ENCODE data around the gene INIP.

INIP gene

GRCh38 chr9:112669326-112669725 lies 48.6 kb downstream of the INIP start:
- DNase-seq = no peak

GRCh38 chr9:112665347-112665746 lies 52.6 kb downstream of the INIP start:
- no peak for DNase-seq

GRCh38 chr9:112664531-112664930 lies 53.4 kb downstream of the INIP start:
- DNase-seq = no peak

GRCh38 chr9:112663681-112664080 lies 54.2 kb downstream of the INIP start:
- no peak for DNase-seq

- DNase-seq = no peak
These were observed 58.0 kb downstream of the INIP start for GRCh38 chr9:112659906-112660305.

GRCh38 chr9:112655668-112656067 lies 62.2 kb downstream of the INIP start:
- no peak for DNase-seq

- no peak for DNase-seq
These were observed 63.6 kb downstream of the INIP start for GRCh38 chr9:112654282-112654681.

GRCh38 chr9:112648624-112649023 lies 69.3 kb downstream of the INIP start:
- DNase-seq = no peak

GRCh38 chr9:112647596-112647995 lies 70.3 kb downstream of the INIP start:
- no peak for DNase-seq

GRCh38 chr9:112642126-112642525 lies 75.8 kb downstream of the INIP start:
- DNase-seq = no peak

- DNase-seq = no peak
These were observed 77.6 kb downstream of the INIP start for GRCh38 chr9:112640311-112640710.

Measured in effector CD8-positive, alpha-beta T cell (primary cell).